Fibroblast of lung (primary cell): ENCODE results near the gene CTSE. TPM values are rescaled to one million over a fixed set of nuclear protein-coding genes. Genes with fewer than 3 reads are reported as not detected.

ENCODE experiments used
- DNase-seq, 2 donors: peaks; one replicate each; pipeline versions ENCODE4 v3.0.0 to v3.0.0-alpha.2; 2010; ENCODE audit warnings: low read depth in 2 of 2
- H2AFZ ChIP-seq: 2 replicates; pipeline ENCODE4 v1.5.1; 2012; ENCODE audit warnings: low read length, control low read depth, inconsistent platforms
- H3K27ac ChIP-seq: 2 replicates; pipeline ENCODE4 v1.5.1; 2011; ENCODE audit warnings: low read length, control low read depth; ENCODE audit not compliant: insufficient read depth
- H3K27me3 ChIP-seq: 2 replicates; pipeline ENCODE4 v1.5.1; 2011; ENCODE audit warnings: mild to moderate bottlenecking, low read length; ENCODE audit not compliant: control insufficient read depth, insufficient read depth
- H3K36me3 ChIP-seq: 2 replicates; pipeline ENCODE4 v1.5.1; 2011; ENCODE audit warnings: low read length; ENCODE audit not compliant: control insufficient read depth, insufficient read depth
- H3K4me1 ChIP-seq: 2 replicates; pipeline ENCODE4 v1.5.1; 2011; ENCODE audit warnings: low read length; ENCODE audit not compliant: control insufficient read depth, insufficient read depth; ENCODE audit errors: extremely low read depth
- H3K4me2 ChIP-seq: 2 replicates; pipeline ENCODE4 v1.5.1; 2011; ENCODE audit warnings: low read length, control low read depth; ENCODE audit not compliant: insufficient read depth; ENCODE audit errors: extremely low read depth
- H3K4me3 ChIP-seq, 4 experiments: fragments of 200-600 bp in 1 of 4; sonication (generic) in 1 of 4; replicated peaks in 1 of 4; 2 replicates each; pipeline ENCODE4 v1.5.1; 2011 to 2016; ENCODE audit warnings: low read length in 4 of 4, low read depth in 3 of 4, mild to moderate bottlenecking in 3 of 4, control low read depth in 2 of 4, inconsistent platforms in 1 of 4, mixed read lengths in 1 of 4; ENCODE audit not compliant: insufficient read depth in 1 of 4; ENCODE audit errors: control extremely low read depth in 1 of 4
- H3K79me2 ChIP-seq: 2 replicates; pipeline ENCODE4 v1.5.1; 2012; ENCODE audit warnings: mild to moderate bottlenecking, low read length, inconsistent platforms; ENCODE audit not compliant: control insufficient read depth, insufficient read depth
- H3K9ac ChIP-seq: 2 replicates; pipeline ENCODE4 v1.5.1; 2011; ENCODE audit warnings: mild to moderate bottlenecking, low read length, control low read depth; ENCODE audit not compliant: insufficient read depth
- H3K9me3 ChIP-seq: 2 replicates; pipeline ENCODE4 v1.5.1; 2012; ENCODE audit warnings: low read depth, low read length; ENCODE audit not compliant: control insufficient read depth, insufficient read depth
- H4K20me1 ChIP-seq: 2 replicates; pipeline ENCODE4 v1.5.1; 2011; ENCODE audit warnings: low read length; ENCODE audit not compliant: control insufficient read depth, insufficient read depth; ENCODE audit errors: extremely low read depth
- EZH2 ChIP-seq: IDR thresholded peaks from 2 replicates; pipeline ENCODE4 v1.5.1; 2012; ENCODE audit warnings: low read length, control low read depth, mild to moderate bottlenecking; ENCODE audit errors: missing control alignments
- polyA plus RNA-seq, 2 donors: library from polyadenylated mRNA; depleted of rRNA in 1 of 2; stranded (reverse) in 1 of 2; unstranded in 1 of 2; fragments of >200 nt; gene quantifications; 2 replicates each; pipeline ENCODE4 v1.2.1, GENCODE V29; 2011 to 2012; ENCODE audit warnings: missing spikeins in 1 of 2
- total RNA-seq: library from RNA; depleted of rRNA; stranded (reverse); fragments of >200 nt; gene quantifications from 2 replicates; pipeline ENCODE4 v1.2.1, GENCODE V29; 2014
- TF ChIP-seq, protein P1 (sequence below), 2 donors: IDR thresholded peaks in 1 of 2; conservative IDR thresholded peaks in 1 of 2; 1 replicate in 1 of 2; 2 replicates in 1 of 2; pipeline ENCODE4 v1.5.1; 2011 to 2012; ENCODE audit warnings: low read length in 2 of 2, control low read depth in 1 of 2, inconsistent platforms in 1 of 2, low read depth in 1 of 2, mild to moderate bottlenecking in 1 of 2

CTSE gene
- total and polyA plus RNA-seq, 2 donors (not counting 1 experiment from before 2014, with no cell fraction given): not detected

DNA sequence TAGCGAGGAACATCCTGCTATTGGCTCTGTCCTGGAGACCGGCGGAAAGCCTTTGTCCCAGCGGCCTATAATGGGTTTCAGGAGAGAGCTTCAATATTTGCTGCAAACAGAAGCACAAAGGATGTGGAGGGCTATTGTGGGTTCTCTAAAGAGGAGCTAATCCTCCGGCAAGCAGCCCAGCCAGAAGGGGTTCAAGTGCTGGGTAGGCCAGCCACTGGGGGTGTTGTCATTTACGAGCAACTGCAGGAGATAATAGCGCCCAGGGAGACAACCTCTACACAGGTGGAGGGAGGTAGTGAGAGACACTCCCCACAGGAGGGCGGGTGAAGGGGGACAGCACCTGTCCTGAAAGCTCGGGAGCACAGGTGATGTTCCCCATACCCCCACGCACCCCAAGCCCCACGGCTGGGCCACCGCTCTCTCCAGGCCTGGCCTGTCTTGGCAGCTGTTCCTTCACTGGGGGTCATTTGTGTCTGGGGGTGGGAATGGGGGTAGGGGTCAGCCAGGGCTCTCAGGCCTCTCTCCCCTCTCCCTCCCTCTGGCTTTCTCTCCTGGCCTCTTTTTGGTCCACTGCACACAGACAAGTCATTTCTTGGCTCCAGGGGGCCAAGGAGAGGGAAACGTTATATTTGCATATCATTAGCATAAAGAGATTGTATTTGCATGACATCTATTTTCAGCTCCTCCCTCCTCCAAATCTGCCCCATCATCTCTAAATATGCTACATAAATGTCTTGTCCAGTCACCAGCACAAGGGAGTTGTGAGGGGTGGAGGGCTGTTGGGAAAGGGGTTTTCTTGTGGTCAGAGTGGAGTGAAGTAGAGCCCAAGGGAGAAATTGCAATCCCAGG is 58.4 kb downstream of the CTSE start:
- DNase-seq: no peak
- no peak overlapping the region for H3K27ac ChIP-seq
- H3K36me3 ChIP-seq: no peaks in the 10 kb centered on the region
- no peaks in the 10 kb centered on the region for H3K79me2 ChIP-seq
- no peak overlapping the region for H3K4me2 ChIP-seq
- H3K9ac ChIP-seq: no peak overlapping the region
- no peaks in the 10 kb centered on the region for H3K9me3 ChIP-seq
- H3K4me1 ChIP-seq: no peaks in the 10 kb centered on the region
- no peaks in the 10 kb centered on the region for H4K20me1 ChIP-seq
- no peaks in the 10 kb centered on the region for H3K27me3 ChIP-seq
- H2AFZ ChIP-seq: no peak overlapping the region
- H3K4me3 ChIP-seq: no peak overlapping the region
- no peak for TF ChIP-seq EZH2
- TF ChIP-seq, protein P1, sequence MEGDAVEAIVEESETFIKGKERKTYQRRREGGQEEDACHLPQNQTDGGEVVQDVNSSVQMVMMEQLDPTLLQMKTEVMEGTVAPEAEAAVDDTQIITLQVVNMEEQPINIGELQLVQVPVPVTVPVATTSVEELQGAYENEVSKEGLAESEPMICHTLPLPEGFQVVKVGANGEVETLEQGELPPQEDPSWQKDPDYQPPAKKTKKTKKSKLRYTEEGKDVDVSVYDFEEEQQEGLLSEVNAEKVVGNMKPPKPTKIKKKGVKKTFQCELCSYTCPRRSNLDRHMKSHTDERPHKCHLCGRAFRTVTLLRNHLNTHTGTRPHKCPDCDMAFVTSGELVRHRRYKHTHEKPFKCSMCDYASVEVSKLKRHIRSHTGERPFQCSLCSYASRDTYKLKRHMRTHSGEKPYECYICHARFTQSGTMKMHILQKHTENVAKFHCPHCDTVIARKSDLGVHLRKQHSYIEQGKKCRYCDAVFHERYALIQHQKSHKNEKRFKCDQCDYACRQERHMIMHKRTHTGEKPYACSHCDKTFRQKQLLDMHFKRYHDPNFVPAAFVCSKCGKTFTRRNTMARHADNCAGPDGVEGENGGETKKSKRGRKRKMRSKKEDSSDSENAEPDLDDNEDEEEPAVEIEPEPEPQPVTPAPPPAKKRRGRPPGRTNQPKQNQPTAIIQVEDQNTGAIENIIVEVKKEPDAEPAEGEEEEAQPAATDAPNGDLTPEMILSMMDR (conservative IDR thresholded peaks at IDR 0.05 in 1 of 2, IDR thresholded peaks at IDR 0.05 in 1 of 2; ENCODE audit: low read depth in 1 of 2, low read length in 2 of 2): no peak

DNA sequence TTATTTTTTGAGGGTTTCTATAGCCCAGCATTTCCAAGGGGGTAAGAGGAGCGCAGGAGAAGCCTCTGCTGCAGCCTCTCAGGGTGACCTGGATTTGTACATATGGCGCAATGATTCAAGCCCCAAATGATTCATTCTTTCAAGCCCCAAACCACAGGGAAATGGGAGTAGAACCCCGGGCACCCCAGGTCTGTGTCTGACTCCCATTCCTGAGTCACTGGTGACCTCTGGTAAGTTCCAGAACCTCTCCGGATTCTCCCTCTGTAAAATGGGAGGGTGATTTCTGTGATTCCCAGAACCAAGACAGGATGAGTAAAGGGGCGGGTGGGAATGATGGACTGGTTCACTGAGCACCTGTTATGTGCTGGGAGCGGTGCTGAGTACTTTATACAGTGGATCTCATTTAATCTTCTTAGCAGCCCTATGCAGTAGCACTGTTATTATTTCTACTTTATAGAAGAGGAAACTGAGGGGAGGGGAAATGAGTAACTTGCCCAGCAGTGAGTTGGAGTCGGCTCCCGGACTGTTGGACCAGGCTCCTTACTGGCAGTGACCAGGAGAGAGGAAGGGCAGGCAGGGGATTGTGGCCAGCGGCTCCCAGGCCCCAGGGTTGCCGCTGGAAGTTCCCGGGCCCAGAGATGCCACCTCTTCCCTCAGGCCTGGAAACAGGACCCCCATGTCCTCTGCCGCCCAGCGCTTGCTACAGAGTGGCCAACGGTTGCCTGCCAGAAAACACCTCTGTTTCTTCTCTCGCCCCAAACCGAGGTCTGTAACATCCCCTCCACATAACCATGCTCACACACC is 60.1 kb downstream of the CTSE start:
- Histone ChIP-seq H3K9ac (no peak overlapping the region), H2AFZ (no peak overlapping the region), H4K20me1 (no peaks in the 10 kb centered on the region), H3K4me3 (no peak overlapping the region), H3K36me3 (no peaks in the 10 kb centered on the region), H3K27me3 (peaks cover 3% of the 10 kb centered on the region), H3K4me1 (no peaks in the 10 kb centered on the region), H3K9me3 (no peaks in the 10 kb centered on the region), H3K27ac (no peak overlapping the region), H3K79me2 (no peaks in the 10 kb centered on the region), H3K4me2 (no peak overlapping the region)
- no peak for TF ChIP-seq EZH2
- TF ChIP-seq, protein P1 (conservative IDR thresholded peaks at IDR 0.05 in 1 of 2, IDR thresholded peaks at IDR 0.05 in 1 of 2; ENCODE audit: low read depth in 1 of 2, low read length in 2 of 2): no peak
- peak; percentile 58 to 89 for DNase-seq

DNA sequence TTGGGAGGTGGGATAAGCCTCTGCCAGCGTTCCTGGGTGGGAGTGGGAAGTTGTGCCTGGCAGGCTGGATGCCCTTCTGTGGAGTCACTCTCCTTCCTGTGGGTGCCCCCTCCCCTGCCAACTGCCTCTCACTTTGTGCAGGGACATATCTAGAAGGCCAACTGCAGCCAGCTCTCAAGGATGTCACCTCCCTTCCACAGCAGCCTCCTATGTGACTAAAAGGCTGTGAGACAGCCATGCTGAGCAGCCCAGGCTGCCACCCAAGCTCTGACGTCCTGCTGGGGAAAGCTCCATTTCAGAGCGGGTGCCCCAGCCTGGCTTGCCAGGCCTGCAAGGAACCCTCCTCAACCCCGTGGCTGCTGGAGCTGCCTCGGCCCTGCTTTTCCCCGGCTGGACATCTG is 60.9 kb downstream of the CTSE start:
- Histone ChIP-seq H4K20me1 (no peaks in the 10 kb centered on the region), H3K9me3 (no peaks in the 10 kb centered on the region), H3K4me2 (no peak overlapping the region), H3K27ac (no peak overlapping the region), H3K36me3 (no peaks in the 10 kb centered on the region), H3K4me3 (no peak overlapping the region), H3K9ac (no peak overlapping the region), H3K27me3 (peaks cover 3% of the 10 kb centered on the region), H3K79me2 (no peaks in the 10 kb centered on the region), H2AFZ (no peak overlapping the region), H3K4me1 (no peaks in the 10 kb centered on the region)
- no peak for DNase-seq
- TF ChIP-seq, protein P1 (conservative IDR thresholded peaks at IDR 0.05 in 1 of 2, IDR thresholded peaks at IDR 0.05 in 1 of 2; ENCODE audit: low read depth in 1 of 2, low read length in 2 of 2): no peak
- no peak for TF ChIP-seq EZH2
